Fibroblast of villous mesenchyme (primary cell): ENCODE data around the gene NAA16. TPM values are rescaled to one million over a fixed set of nuclear protein-coding genes. Genes with fewer than 3 reads are reported as not detected.

Experiments used
- DNase-seq: peaks from one replicate; pipeline ENCODE4 v3.0.0-alpha.2; 2010; ENCODE audit warnings: low read depth
- H3K4me3 ChIP-seq: 2 replicates; pipeline ENCODE4 v1.5.1; 2011; ENCODE audit warnings: low read depth, mild to moderate bottlenecking, low read length
- CTCF ChIP-seq: IDR thresholded peaks from 2 replicates; pipeline ENCODE4 v1.5.1; 2012; ENCODE audit warnings: low read depth, mild to moderate bottlenecking, low read length; ENCODE audit not compliant: insufficient read depth
- small RNA-seq: library from RNA; depleted of rRNA; stranded (forward); fragments of <200 nt; gene quantifications from one replicate; pipeline ENCODE3, GENCODE V24; 2012
- total RNA-seq: library from RNA; depleted of rRNA; stranded (reverse); fragments of >200 nt; gene quantifications from 2 replicates; pipeline ENCODE4 v1.2.3, GENCODE V29; 2012

Gene NAA16
- total RNA-seq, 1 donor: 24.2 TPM

DNA sequence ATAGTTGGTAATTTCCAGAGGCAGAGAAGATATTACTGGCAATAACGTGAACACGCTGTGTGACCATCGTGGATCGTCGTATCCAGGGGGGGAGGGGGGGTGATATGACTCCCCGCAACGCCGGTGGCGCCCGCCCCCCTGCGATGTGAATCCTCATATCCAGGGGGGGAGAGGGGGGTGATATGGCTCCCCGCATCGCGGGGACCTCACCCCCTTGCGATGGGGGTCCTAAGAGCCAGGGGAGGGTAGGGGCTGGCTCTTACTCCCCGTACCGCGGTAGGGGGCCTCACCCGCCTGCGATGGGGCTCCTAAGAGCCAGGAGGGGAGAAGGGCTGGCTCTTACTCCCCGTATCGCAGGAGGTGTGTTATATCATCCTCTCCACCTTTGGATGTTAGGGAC is 115.0 kb downstream of the NAA16 start:
- no peak for DNase-seq
- no peak overlapping the region for H3K4me3 ChIP-seq
- no peak for TF ChIP-seq CTCF

Small RNA genes lying within 50 kb of the gene (small RNA-seq; reads per million reads assigned to genes)
- gene RNU6-57P: not detected

Other genes starting within 250 kb of the NAA16 start
- 5.2 and 6.9 TPM in 2 replicates for gene WBP4, start 249.8 kb upstream of the NAA16 start, total RNA-seq
- 12.6 and 17.7 TPM in 2 replicates for gene KBTBD6, start 178.5 kb upstream of the NAA16 start, total RNA-seq
- gene KBTBD7, start 116.7 kb upstream of the NAA16 start, total RNA-seq: 5.8 and 8.6 TPM in 2 replicates
- gene MTRF1, start 47.7 kb upstream of the NAA16 start, total RNA-seq: 11.0 and 16.4 TPM in 2 replicates
- 89.2 and 101 TPM in 2 replicates for gene RGCC, start 146.3 kb downstream of the NAA16 start, total RNA-seq